OCI-LY1 (cell line): ENCODE measurements around the gene GPATCH4.

Source experiments
- EZH2 ChIP-seq: fragments of 200-600 bp; sonication (generic), shearing (Covaris generic); IDR thresholded peaks from 2 replicates; pipeline ENCODE4 v1.8.0; 2017; ENCODE audit warnings: borderline replicate concordance, mixed run types, mild to moderate bottlenecking, antibody characterized with exemption, low read length, moderate library complexity, mixed read lengths
- TF ChIP-seq, protein P1 (sequence below): fragments of 200-600 bp; sonication (generic), shearing (Covaris generic); IDR thresholded peaks from 2 replicates; pipeline ENCODE4 v1.5.1; 2017; ENCODE audit warnings: mild to moderate bottlenecking, antibody characterized with exemption, low read length, moderate library complexity, mixed read lengths

DNA sequence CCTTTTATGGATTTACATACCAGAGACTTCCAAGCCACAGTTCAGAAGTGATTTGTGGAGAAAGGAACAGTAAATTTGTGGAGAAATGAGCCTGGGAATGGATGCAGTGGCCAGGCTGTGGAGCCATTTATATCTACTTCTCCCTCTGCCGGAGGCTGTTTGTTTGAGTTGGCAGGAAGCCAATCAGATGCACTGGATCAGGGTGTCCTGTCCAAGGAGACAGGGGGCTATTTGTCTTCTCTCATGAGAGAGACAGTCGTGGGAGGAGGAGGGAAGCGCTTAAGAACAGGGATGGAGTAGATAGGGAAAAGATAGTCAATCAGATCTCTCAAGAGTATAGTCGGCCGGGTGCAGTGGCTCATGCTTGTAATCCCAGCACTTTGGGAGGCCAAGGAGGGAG is 15.2 kb upstream of the GPATCH4 start:
- TF ChIP-seq, protein P1, sequence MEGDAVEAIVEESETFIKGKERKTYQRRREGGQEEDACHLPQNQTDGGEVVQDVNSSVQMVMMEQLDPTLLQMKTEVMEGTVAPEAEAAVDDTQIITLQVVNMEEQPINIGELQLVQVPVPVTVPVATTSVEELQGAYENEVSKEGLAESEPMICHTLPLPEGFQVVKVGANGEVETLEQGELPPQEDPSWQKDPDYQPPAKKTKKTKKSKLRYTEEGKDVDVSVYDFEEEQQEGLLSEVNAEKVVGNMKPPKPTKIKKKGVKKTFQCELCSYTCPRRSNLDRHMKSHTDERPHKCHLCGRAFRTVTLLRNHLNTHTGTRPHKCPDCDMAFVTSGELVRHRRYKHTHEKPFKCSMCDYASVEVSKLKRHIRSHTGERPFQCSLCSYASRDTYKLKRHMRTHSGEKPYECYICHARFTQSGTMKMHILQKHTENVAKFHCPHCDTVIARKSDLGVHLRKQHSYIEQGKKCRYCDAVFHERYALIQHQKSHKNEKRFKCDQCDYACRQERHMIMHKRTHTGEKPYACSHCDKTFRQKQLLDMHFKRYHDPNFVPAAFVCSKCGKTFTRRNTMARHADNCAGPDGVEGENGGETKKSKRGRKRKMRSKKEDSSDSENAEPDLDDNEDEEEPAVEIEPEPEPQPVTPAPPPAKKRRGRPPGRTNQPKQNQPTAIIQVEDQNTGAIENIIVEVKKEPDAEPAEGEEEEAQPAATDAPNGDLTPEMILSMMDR: no peak
- no peak for TF ChIP-seq EZH2
